ENCODE data around the gene C16orf90. TPM values are rescaled to one million over a fixed set of nuclear protein-coding genes. Genes with fewer than 3 reads are reported as not detected.

C16orf90 gene
- total RNA-seq, 1 donor, result not detected

DNA sequence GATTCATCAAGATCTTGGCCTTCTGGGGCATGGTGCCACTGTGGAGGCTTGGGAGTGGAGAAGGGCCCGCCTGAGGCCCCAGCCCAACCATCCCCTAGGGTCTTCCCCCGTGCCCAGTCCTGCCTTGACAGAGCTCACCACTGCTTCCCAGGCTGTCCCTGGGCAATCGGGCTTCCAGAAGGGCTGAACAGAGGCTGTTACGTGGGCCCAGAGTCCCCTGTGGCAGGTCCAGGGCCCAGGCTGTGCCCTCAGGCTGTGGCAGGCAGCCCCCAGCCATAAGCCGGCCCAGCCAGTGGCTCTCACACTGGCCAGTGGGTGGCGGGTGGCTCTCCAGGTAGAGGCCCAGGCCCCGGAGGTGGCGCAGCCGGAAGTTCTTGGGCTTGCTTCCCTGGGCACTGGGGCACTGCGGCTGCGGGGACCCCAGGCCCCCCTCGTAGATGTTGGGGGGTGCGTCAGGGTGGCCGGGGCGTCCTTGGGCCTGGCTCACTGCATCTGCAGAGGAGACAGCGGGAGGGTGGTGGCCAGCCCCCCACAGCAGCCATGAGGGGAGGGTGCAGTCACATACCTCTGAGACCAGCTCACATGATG lies 809 bp downstream of the C16orf90 start:
- H3K4me3 ChIP-seq (ENCODE audit: low read depth, low read length), result no peak overlapping the region
- DNase-seq (ENCODE audit: low read depth), result no peak
- TF ChIP-seq, protein P1, sequence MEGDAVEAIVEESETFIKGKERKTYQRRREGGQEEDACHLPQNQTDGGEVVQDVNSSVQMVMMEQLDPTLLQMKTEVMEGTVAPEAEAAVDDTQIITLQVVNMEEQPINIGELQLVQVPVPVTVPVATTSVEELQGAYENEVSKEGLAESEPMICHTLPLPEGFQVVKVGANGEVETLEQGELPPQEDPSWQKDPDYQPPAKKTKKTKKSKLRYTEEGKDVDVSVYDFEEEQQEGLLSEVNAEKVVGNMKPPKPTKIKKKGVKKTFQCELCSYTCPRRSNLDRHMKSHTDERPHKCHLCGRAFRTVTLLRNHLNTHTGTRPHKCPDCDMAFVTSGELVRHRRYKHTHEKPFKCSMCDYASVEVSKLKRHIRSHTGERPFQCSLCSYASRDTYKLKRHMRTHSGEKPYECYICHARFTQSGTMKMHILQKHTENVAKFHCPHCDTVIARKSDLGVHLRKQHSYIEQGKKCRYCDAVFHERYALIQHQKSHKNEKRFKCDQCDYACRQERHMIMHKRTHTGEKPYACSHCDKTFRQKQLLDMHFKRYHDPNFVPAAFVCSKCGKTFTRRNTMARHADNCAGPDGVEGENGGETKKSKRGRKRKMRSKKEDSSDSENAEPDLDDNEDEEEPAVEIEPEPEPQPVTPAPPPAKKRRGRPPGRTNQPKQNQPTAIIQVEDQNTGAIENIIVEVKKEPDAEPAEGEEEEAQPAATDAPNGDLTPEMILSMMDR (IDR thresholded peaks at IDR 0.05; ENCODE audit: insufficient read depth, low read length), result no peak

DNA sequence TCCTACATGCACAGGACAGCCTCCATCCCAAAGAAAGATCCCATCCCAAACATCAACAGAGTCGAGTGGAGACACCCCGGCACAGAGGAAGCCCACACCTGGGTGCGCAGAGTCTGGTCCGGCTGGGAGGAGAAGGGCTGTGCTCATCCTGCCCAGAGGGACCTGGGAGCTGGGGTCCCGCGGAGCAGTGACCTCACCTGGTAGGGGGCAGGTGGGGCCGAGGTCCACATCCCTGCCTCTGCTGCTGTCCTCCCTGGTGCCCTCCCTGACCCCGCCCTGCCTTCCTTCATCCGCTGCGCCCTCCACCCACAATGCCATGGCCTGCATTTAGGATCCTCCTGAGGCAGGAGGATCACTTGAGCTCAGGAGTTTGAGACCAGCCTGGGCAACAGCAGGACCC lies 2.9 kb downstream of the C16orf90 start:
- H3K4me3 ChIP-seq (ENCODE audit: low read depth, low read length), result no peak overlapping the region
- TF ChIP-seq, protein P1 (IDR thresholded peaks at IDR 0.05; ENCODE audit: insufficient read depth, low read length), result no peak
- DNase-seq (ENCODE audit: low read depth), result no peak

DNA sequence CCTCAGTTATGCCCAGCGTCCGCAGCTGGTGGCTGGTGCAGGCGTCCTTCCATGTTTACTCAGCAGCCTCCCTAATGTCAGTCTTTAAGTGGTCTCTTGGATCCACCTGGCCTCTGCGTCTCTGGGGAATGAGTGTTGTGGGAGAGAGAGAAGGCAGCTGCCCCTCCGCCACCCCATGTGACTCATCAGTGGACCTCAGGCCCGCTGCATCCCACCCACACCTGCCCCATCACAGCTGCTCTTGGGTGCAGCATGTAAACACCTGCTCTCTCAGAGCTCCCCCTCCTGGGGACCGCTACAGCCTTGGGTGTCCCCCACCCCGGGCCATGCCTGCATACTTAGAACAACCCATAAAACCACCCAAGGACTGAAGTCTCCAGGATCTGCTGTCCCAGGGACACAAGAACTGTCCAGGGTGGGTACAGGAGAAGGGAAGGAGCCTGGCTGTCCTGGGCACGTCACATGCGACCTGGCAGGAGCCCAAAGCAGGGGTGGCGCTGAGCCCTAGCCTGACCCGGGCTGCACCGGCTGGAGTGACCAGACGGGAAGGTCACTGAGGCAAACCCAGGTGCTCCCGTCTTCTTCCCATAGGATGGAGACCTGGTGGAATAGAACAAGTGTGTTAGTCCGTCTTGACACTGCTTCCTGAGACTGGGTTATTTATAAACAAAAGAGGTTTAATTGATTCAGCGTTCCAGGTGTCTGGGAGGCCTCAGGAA lies 4.2 kb downstream of the C16orf90 start:
- TF ChIP-seq, protein P1 (IDR thresholded peaks at IDR 0.05; ENCODE audit: insufficient read depth, low read length), result no peak
- no peak overlapping the region for H3K4me3 ChIP-seq (ENCODE audit: low read depth, low read length)
- no peak for DNase-seq (ENCODE audit: low read depth)

DNA sequence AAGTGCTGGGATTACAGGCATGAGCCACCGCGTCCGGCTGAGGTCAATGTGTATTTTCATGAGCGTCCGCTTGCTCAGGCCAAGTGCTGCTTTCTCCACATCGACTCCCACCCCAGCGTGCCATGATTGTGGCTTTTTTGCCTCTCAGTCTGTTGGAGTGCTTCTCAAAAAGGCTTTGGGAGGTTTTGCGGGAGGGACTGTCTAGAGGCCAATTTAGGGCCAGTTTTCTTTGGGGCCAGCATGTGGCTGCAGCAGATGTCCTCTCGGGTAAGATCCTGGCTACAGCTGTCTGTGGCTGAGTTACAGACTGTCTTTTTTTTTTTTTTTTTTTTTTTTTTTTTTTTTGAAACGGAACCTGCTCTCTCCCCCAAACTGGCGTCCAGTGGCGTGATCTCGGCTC lies 6.5 kb downstream of the C16orf90 start:
- no peak overlapping the region for H3K4me3 ChIP-seq (ENCODE audit: low read depth, low read length)
- DNase-seq (ENCODE audit: low read depth), result no peak

DNA sequence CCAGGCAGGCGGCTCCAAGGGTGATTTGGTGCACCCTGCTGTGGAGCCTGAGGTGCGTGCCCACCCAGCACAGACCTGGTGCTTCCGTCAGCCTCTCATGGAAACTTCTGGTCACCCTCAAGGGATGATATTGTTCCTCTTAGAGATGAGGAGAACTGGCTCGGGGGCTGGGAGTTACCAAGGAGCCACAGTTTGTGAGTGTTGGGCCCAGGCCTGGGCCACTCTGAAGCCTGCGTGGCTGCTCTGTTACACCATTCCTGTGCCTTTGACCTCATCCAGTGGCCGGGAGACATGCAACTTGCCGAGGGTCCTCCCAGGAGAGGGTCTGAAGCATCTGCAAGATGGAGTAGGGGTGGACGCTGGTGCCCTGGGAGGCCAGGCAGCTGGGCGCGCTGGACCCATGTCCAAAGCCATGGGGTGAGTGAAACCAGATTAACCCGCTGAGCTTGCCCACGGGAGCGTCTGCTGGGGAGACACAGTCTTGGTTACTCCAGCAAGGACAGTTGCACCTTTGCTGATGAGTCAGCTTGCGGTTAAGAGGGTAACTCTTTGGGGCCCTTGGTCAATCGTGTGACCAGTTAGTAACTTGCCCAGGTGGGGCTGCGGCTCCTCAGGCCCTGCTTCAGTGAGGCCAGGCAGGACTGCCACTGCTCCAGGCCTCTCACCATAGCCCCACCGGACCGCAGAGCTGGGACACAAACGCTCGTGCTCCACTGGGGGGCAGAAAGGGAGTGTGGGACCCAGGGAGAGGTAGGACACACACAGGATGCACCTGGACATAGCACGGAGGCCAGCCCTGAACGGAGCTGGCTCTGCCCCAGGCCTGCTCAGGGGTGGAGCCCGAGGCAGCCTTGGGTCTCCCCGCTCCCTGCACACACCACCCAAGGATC lies 7.5 kb downstream of the C16orf90 start:
- no peak for DNase-seq (ENCODE audit: low read depth)
- H3K4me3 ChIP-seq (ENCODE audit: low read depth, low read length), result no peak overlapping the region
- TF ChIP-seq, protein P1 (IDR thresholded peaks at IDR 0.05; ENCODE audit: insufficient read depth, low read length), result no peak

More for the DNA sequence above, 6.5 kb downstream of the C16orf90 start:
- TF ChIP-seq, protein P1 (IDR thresholded peaks at IDR 0.05; ENCODE audit: insufficient read depth, low read length), result no peak

DNA sequence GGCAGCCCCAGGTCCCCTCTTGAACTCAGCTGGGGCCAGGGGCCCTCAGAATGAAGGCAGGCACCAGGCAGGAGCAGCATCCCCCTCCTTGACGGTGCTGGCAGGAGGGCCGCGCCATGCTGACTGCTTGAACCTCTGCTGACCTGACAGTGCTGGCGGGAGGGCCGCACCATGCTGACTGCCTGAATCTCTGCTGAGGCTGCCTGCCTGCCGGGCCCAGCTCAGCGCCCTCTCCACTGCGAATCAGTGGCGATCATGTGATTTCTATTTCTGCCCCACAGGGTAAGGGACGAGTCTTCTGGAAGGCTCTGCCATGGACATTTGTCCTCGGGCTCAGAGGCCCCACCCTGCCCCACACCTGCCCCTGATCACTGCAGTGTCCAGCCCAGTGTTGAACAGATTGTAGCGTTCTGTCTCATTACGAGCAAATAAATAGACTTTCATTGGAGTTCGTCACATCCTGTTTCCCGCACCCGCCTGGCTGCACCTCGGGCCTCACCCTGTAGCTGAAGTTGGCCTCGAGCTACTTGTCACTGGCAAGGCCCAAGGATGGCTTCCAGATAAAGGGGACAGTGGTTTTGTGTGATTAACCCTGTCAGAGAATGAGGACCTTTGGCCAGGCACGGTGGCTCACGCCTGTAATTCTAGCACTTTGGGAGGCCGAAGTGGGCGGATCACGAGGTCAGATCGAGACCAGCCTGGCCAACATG lies 8.6 kb downstream of the C16orf90 start:
- no peak overlapping the region for H3K4me3 ChIP-seq (ENCODE audit: low read depth, low read length)
- TF ChIP-seq, protein P1 (IDR thresholded peaks at IDR 0.05; ENCODE audit: insufficient read depth, low read length), result no peak
- DNase-seq (ENCODE audit: low read depth), result no peak
